ENCODE results near the gene POLE3. TPM values are rescaled to one million over a fixed set of nuclear protein-coding genes. Genes with fewer than 3 reads are reported as not detected.

The POLE3 gene
- total and polyA plus RNA-seq, 9 of the 15 experiments (the other 6 are each of a cell fraction or from before 2014, with no cell fraction given): 52.6 to 179 (median 110) TPM

DNA sequence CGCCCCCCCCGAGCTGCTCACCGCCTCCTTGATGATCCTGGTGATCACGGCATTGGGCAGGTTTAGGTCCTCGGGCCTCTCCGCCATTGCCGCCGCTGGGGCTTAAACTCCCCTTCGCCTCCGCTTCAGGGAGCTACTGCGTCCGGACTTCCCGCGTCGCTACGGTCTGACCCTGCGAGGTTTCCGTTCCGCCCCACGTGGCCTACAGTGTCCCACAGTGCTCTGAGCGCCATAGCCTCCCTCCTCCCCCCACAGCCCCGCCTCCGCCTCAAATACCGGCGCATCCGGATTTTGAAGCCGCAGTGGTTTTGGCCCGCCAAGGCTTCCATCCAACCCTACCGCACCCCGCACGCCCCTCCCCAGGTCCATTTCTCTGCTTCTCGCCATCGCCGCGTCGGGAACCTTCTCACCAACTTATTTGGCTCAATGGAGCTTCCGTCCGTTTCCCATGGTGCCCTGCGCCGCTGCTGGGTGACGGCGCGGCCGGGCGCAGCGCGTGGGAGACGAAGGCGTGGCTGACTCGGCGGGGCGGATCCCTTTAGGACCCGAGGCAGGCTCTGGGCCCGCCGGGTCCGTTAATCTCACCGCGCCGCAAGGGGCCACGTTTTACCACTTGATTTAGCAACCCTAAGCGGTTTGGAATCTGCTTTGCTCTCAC is at the start of gene POLE3, which contains the start of gene C9orf43 (continued):
- TF ChIP-seq, protein P1, sequence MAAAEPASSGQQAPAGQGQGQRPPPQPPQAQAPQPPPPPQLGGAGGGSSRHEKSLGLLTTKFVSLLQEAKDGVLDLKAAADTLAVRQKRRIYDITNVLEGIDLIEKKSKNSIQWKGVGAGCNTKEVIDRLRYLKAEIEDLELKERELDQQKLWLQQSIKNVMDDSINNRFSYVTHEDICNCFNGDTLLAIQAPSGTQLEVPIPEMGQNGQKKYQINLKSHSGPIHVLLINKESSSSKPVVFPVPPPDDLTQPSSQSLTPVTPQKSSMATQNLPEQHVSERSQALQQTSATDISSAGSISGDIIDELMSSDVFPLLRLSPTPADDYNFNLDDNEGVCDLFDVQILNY (CRISPR knock-in tag; IDR thresholded peaks at IDR 0.05): peak; percentile 50; the same call in 1 of the 2 replicates
- TF ChIP-seq CBFA2T2 (conservative IDR thresholded peaks at IDR 0.05) (peak; percentile 58), ZBTB40 (IDR thresholded peaks at IDR 0.05) (peak; percentile 22; the same call in 1 of the 2 replicates), ZBTB40 (CRISPR knock-in tag; IDR thresholded peaks at IDR 0.05) (no peak), CBX8 (IDR thresholded peaks at IDR 0.05; ENCODE audit: borderline replicate concordance, extremely low read depth, low read depth, low read length, poor library complexity, severe bottlenecking) (no peak), ASH1L (IDR thresholded peaks at IDR 0.05; ENCODE audit: borderline replicate concordance, low read depth, partially characterized antibody) (no peak), NR4A1 (CRISPR knock-in tag; IDR thresholded peaks at IDR 0.05) (no peak), NR4A1 (tag; IDR thresholded peaks at IDR 0.05) (0 out of 2 replicates have a peak, but pooled peaks have one; percentile 24), ELF4 (CRISPR knock-in tag; IDR thresholded peaks at IDR 0.05) (peak; percentile 32; the same call in 1 of the 2 replicates), ESRRA (IDR thresholded peaks at IDR 0.05; ENCODE audit: borderline replicate concordance, low read depth) (peak; percentile 62; the same call in 1 of the 2 replicates), ZBTB26 (CRISPR knock-in tag; IDR thresholded peaks at IDR 0.05) (0 out of 2 replicates have a peak, but pooled peaks have one; percentile 12), PHF8 (IDR thresholded peaks at IDR 0.05; ENCODE audit: borderline replicate concordance, low read length) (peak; percentile 81; the same call in 1 of the 2 replicates), NFYB (IDR thresholded peaks at IDR 0.05; ENCODE audit: extremely low read depth, insufficient read length) (no peak), XRCC3 (IDR thresholded peaks at IDR 0.05) (no peak), ZFP36 (IDR thresholded peaks at IDR 0.05; ENCODE audit: low read depth, low read length, partially characterized antibody) (no peak), ZNF408 (CRISPR knock-in tag; IDR thresholded peaks at IDR 0.05; ENCODE audit: low read depth) (no peak), BMI1 (IDR thresholded peaks at IDR 0.05; ENCODE audit: low read length) (no peak)
